Liver (tissue), 9 donors: ENCODE data around the gene NFIA. TPM values are rescaled to one million over a fixed set of nuclear protein-coding genes. Genes with fewer than 3 reads are reported as not detected.
A peak's percentile ranks its signal among the peaks of the same experiment; 100 is the strongest.

Experiments
- DNase-seq: peaks from one replicate; pipeline ENCODE4 v3.0.0-alpha.2; 2017; ENCODE audit warnings: low spot score
- H3K27ac ChIP-seq, 2 donors: one replicate each; pipeline ENCODE4 v1.7.0; 2013; ENCODE audit warnings: inconsistent platforms in 2 of 2, low read length in 2 of 2, control low read depth in 1 of 2, low read depth in 1 of 2, mild to moderate bottlenecking in 1 of 2
- H3K27me3 ChIP-seq, 4 donors: one replicate each; pipeline versions ENCODE4 v1.6.1 to v1.7.0; 2013; ENCODE audit warnings: low read length in 3 of 4, inconsistent platforms in 1 of 4, mild to moderate bottlenecking in 1 of 4, moderate library complexity in 1 of 4; ENCODE audit not compliant: control insufficient read depth in 4 of 4, insufficient read depth in 4 of 4
- H3K36me3 ChIP-seq, 4 donors: one replicate each; pipeline versions ENCODE4 v1.6.1 to v1.7.0; 2013; ENCODE audit warnings: low read length in 3 of 4, mild to moderate bottlenecking in 3 of 4, low read depth in 1 of 4, moderate library complexity in 1 of 4; ENCODE audit not compliant: control insufficient read depth in 4 of 4, insufficient read depth in 3 of 4
- H3K4me1 ChIP-seq, 4 donors: one replicate each; pipeline versions ENCODE4 v1.6.1 to v1.7.0; 2013; ENCODE audit warnings: low read length in 3 of 4, mild to moderate bottlenecking in 3 of 4, moderate library complexity in 1 of 4; ENCODE audit not compliant: control insufficient read depth in 4 of 4, insufficient read depth in 4 of 4
- H3K4me3 ChIP-seq, 3 donors: one replicate each; pipeline versions ENCODE4 v1.6.1 to v1.7.0; 2013; ENCODE audit warnings: low read length in 3 of 3, control low read depth in 1 of 3, low read depth in 1 of 3, mild to moderate bottlenecking in 1 of 3
- H3K9ac ChIP-seq, 2 donors: one replicate each; pipeline ENCODE4 v1.7.0; 2013; ENCODE audit warnings: low read length in 2 of 2, mild to moderate bottlenecking in 2 of 2, moderate library complexity in 2 of 2, control low read depth in 1 of 2, low read depth in 1 of 2
- H3K9me3 ChIP-seq, 4 donors: one replicate each; pipeline versions ENCODE4 v1.6.1 to v1.7.0; 2013; ENCODE audit warnings: low read length in 3 of 4; ENCODE audit not compliant: control insufficient read depth in 4 of 4
- EGR1 ChIP-seq, 2 donors: IDR thresholded peaks; 2 replicates each; pipeline ENCODE4 v1.6.1; 2016 to 2018; ENCODE audit warnings: antibody characterized with exemption in 2 of 2, low read depth in 2 of 2
- FOXA1 ChIP-seq: IDR thresholded peaks from 2 replicates; pipeline ENCODE4 v1.6.1; 2016; ENCODE audit warnings: antibody characterized with exemption
- FOXA2 ChIP-seq: IDR thresholded peaks from 2 replicates; pipeline ENCODE4 v1.6.1; 2016; ENCODE audit warnings: antibody characterized with exemption
- GABPA ChIP-seq, 2 donors: IDR thresholded peaks in 1 of 2; conservative IDR thresholded peaks in 1 of 2; 2 replicates each; pipeline ENCODE4 v1.6.1; 2016; ENCODE audit warnings: antibody characterized with exemption in 2 of 2, mild to moderate bottlenecking in 1 of 2, moderate library complexity in 1 of 2
- HNF4A ChIP-seq, 2 donors: conservative IDR thresholded peaks; 2 replicates each; pipeline ENCODE4 v1.6.1; 2016; ENCODE audit warnings: antibody characterized with exemption in 2 of 2, mild to moderate bottlenecking in 2 of 2
- HNF4G ChIP-seq: IDR thresholded peaks from 2 replicates; pipeline ENCODE4 v1.6.1; 2016; ENCODE audit warnings: antibody characterized with exemption
- JUND ChIP-seq, 2 donors: IDR thresholded peaks; 2 replicates each; pipeline ENCODE4 v1.6.1; 2016; ENCODE audit warnings: antibody characterized with exemption in 2 of 2
- NR2F2 ChIP-seq: IDR thresholded peaks from 2 replicates; pipeline ENCODE4 v1.6.1; 2016; ENCODE audit warnings: antibody characterized with exemption
- RAD21 ChIP-seq, 2 donors: IDR thresholded peaks; 2 replicates each; pipeline ENCODE4 v1.6.1; 2016; ENCODE audit warnings: antibody characterized with exemption in 2 of 2, mild to moderate bottlenecking in 2 of 2
- RXRA ChIP-seq, 2 donors: IDR thresholded peaks; 2 replicates each; pipeline ENCODE4 v1.6.1; 2017 to 2018; ENCODE audit warnings: antibody characterized with exemption in 2 of 2, mild to moderate bottlenecking in 1 of 2
- SP1 ChIP-seq: IDR thresholded peaks from 2 replicates; pipeline ENCODE4 v1.6.1; 2018; ENCODE audit warnings: antibody characterized with exemption, mild to moderate bottlenecking
- TAF1 ChIP-seq: conservative IDR thresholded peaks from 2 replicates; pipeline ENCODE4 v1.6.1; 2016; ENCODE audit warnings: antibody characterized with exemption, mild to moderate bottlenecking
- YY1 ChIP-seq: IDR thresholded peaks from 2 replicates; pipeline ENCODE4 v1.6.1; 2016; ENCODE audit warnings: antibody characterized with exemption, mild to moderate bottlenecking
- WGBS: extraction: QIAGEN DNeasy Blood & Tissue Kit; methylation state at CpG from one replicate; pipeline ENCODE4 v1.1.7; 2013; 5-methylcytosine and 5-hydroxymethylcytosine counted together
- polyA plus RNA-seq, 2 donors: library from polyadenylated mRNA; stranded (reverse) in 1 of 2; unstranded in 1 of 2; fragments of 200-250 nt in 1 of 2; fragments of >200 nt in 1 of 2; fragmentation: Nextera tagmentation in 1 of 2; extraction: Ambion mirVana in 1 of 2; gene quantifications; one replicate each; pipeline versions ENCODE4 v1.2.1 to v1.2.3, GENCODE V29; 2013 to 2015
- total RNA-seq, 2 donors: library from RNA; depleted of rRNA; stranded (reverse); fragments of >200 nt; gene quantifications; one replicate each; pipeline ENCODE4 v1.2.3, GENCODE V29; 2014
- TF ChIP-seq, protein P1 (sequence below): IDR thresholded peaks from 2 replicates; pipeline ENCODE4 v1.6.1; 2016; ENCODE audit warnings: antibody characterized with exemption
- TF ChIP-seq, protein P2 (sequence below): IDR thresholded peaks from 2 replicates; pipeline ENCODE4 v1.6.1; 2016; ENCODE audit warnings: antibody characterized with exemption, mild to moderate bottlenecking
- TF ChIP-seq, protein P3 (sequence below): IDR thresholded peaks from 2 replicates; pipeline ENCODE4 v1.6.1; 2016; ENCODE audit warnings: antibody characterized with exemption
- TF ChIP-seq, protein P4 (sequence below): fragments of 150-350 bp; IDR thresholded peaks from 2 replicates; pipeline ENCODE4 v1.5.1; 2017; ENCODE audit warnings: improper control_type of control experiment, low read depth, low read length; ENCODE audit not compliant: missing input control
- TF ChIP-seq, protein P5 (sequence below): IDR thresholded peaks from 2 replicates; pipeline ENCODE4 v1.6.1; 2016; ENCODE audit warnings: antibody characterized with exemption
- donor health status: healthy.
- donor health status: healthy.
- donor health status: healthy.
- donor health status: healthy.
- donor health status: healthy.

Gene NFIA
- total and polyA plus RNA-seq, 4 donors = 6.8 to 53.7 (median 22.2) TPM

DNA sequence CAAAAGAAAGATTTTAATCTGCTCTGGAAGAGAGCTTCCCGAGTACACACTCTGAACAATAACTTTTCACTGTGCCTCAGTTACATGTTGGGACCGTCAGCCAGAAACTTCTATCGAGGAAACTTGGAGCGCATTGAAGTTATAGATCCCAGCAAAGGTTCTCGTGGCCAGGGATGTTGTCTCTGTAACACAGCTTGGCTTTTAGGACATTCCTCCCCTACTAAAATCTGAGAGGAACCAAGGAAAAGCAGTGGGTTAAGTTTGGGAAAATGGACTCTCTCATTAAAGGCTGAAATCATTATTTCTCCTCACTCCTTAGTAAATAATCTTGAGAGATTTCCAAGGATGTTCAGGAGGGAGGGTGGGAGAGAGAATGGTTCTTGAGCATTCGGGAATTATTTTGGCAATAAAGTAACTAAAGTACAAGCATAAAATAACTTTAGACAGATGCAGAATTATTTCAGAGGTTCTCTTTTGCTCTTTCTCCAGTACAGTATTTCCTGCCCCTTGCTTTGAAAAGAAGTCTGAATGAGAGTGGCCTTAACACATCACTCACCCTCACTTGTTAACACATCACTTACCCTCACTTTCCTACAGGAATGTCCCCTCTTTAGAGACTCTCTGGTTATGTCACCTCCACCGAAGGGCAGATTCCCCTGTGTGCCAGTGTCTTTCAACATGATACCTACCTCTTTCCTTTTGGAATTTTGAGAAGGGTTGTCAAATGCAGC, 1.8 kb upstream of the NFIA start:
- TF ChIP-seq, protein P1, sequence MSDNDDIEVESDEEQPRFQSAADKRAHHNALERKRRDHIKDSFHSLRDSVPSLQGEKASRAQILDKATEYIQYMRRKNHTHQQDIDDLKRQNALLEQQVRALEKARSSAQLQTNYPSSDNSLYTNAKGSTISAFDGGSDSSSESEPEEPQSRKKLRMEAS = no peak
- TF ChIP-seq JUND (IDR thresholded peaks at IDR 0.05) (no peak), TAF1 (no peak), FOXA1 (no peak), RAD21 (IDR thresholded peaks at IDR 0.05) (no peak), HNF4A (conservative IDR thresholded peaks at IDR 0.05) (no peak), HNF4G (no peak), EGR1 (IDR thresholded peaks at IDR 0.05; ENCODE audit: low read depth in 2 of 2) (no peak), NR2F2 (no peak), SP1 (no peak), YY1 (no peak), GABPA (IDR thresholded peaks at IDR 0.05 in 1 of 2, conservative IDR thresholded peaks at IDR 0.05 in 1 of 2) (no peak), FOXA2 (no peak), RXRA (IDR thresholded peaks at IDR 0.05) (no peak)
- TF ChIP-seq, protein P2, sequence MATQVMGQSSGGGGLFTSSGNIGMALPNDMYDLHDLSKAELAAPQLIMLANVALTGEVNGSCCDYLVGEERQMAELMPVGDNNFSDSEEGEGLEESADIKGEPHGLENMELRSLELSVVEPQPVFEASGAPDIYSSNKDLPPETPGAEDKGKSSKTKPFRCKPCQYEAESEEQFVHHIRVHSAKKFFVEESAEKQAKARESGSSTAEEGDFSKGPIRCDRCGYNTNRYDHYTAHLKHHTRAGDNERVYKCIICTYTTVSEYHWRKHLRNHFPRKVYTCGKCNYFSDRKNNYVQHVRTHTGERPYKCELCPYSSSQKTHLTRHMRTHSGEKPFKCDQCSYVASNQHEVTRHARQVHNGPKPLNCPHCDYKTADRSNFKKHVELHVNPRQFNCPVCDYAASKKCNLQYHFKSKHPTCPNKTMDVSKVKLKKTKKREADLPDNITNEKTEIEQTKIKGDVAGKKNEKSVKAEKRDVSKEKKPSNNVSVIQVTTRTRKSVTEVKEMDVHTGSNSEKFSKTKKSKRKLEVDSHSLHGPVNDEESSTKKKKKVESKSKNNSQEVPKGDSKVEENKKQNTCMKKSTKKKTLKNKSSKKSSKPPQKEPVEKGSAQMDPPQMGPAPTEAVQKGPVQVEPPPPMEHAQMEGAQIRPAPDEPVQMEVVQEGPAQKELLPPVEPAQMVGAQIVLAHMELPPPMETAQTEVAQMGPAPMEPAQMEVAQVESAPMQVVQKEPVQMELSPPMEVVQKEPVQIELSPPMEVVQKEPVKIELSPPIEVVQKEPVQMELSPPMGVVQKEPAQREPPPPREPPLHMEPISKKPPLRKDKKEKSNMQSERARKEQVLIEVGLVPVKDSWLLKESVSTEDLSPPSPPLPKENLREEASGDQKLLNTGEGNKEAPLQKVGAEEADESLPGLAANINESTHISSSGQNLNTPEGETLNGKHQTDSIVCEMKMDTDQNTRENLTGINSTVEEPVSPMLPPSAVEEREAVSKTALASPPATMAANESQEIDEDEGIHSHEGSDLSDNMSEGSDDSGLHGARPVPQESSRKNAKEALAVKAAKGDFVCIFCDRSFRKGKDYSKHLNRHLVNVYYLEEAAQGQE = no peak
- TF ChIP-seq, protein P3, sequence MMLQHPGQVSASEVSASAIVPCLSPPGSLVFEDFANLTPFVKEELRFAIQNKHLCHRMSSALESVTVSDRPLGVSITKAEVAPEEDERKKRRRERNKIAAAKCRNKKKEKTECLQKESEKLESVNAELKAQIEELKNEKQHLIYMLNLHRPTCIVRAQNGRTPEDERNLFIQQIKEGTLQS = no peak
- TF ChIP-seq, protein P4, sequence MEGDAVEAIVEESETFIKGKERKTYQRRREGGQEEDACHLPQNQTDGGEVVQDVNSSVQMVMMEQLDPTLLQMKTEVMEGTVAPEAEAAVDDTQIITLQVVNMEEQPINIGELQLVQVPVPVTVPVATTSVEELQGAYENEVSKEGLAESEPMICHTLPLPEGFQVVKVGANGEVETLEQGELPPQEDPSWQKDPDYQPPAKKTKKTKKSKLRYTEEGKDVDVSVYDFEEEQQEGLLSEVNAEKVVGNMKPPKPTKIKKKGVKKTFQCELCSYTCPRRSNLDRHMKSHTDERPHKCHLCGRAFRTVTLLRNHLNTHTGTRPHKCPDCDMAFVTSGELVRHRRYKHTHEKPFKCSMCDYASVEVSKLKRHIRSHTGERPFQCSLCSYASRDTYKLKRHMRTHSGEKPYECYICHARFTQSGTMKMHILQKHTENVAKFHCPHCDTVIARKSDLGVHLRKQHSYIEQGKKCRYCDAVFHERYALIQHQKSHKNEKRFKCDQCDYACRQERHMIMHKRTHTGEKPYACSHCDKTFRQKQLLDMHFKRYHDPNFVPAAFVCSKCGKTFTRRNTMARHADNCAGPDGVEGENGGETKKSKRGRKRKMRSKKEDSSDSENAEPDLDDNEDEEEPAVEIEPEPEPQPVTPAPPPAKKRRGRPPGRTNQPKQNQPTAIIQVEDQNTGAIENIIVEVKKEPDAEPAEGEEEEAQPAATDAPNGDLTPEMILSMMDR = no peak
- TF ChIP-seq, protein P5, sequence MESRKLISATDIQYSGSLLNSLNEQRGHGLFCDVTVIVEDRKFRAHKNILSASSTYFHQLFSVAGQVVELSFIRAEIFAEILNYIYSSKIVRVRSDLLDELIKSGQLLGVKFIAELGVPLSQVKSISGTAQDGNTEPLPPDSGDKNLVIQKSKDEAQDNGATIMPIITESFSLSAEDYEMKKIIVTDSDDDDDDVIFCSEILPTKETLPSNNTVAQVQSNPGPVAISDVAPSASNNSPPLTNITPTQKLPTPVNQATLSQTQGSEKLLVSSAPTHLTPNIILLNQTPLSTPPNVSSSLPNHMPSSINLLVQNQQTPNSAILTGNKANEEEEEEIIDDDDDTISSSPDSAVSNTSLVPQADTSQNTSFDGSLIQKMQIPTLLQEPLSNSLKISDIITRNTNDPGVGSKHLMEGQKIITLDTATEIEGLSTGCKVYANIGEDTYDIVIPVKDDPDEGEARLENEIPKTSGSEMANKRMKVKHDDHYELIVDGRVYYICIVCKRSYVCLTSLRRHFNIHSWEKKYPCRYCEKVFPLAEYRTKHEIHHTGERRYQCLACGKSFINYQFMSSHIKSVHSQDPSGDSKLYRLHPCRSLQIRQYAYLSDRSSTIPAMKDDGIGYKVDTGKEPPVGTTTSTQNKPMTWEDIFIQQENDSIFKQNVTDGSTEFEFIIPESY = no peak
- Histone ChIP-seq H3K9ac (peak overlapping the region in 1 of 2 donors; percentile 0), H3K9me3 (no peaks in the 10 kb centered on the region), H3K4me3 (no peak overlapping the region), H3K27me3 (no peaks in the 10 kb centered on the region), H3K4me1 (peaks cover 2 to 57% (median 48%) of the 10 kb centered on the region in 4 donors), H3K27ac (peak overlapping the region; percentile 97 to 98), H3K36me3 (no peaks in the 10 kb centered on the region)
- DNase-seq = no peak
- 36% methylated on average over 7 of the region's 7 CpGs for WGBS
